GM21447 (cell line): Measurements from ENCODE around the gene DDX31.

ENCODE experiments used
- ATAC-seq: cut with Tn5 transposase; IDR thresholded peaks from one replicate; pipeline ENCODE4 v1.9.1; 2021; ENCODE audit not compliant: unreplicated experiment

DDX31 gene

GRCh38 chr9:132637801-132638200, 32.0 kb downstream of the DDX31 start:
- ATAC-seq: no peak

GRCh38 chr9:132637351-132637750, 32.4 kb downstream of the DDX31 start:
- ATAC-seq: no peak

DNA sequence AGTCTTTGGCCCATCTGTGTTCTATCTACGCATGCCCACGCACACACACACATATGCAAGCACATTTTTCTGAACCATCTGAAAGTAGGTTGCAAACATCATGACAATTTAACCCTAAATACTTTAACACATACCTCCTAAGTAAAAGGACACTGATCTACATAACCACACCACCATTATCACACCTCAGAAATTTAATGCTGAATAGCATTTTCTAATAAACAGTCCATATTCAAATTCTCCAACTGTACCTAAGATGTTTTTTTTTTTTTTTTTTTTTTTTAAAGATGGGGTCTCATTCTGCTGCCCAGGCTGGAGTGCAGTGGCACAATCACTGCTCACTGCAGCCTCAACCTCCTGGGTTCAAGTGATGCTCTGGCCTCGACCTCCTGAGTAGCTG, 35.5 kb downstream of the DDX31 start:
- no peak for ATAC-seq

DNA sequence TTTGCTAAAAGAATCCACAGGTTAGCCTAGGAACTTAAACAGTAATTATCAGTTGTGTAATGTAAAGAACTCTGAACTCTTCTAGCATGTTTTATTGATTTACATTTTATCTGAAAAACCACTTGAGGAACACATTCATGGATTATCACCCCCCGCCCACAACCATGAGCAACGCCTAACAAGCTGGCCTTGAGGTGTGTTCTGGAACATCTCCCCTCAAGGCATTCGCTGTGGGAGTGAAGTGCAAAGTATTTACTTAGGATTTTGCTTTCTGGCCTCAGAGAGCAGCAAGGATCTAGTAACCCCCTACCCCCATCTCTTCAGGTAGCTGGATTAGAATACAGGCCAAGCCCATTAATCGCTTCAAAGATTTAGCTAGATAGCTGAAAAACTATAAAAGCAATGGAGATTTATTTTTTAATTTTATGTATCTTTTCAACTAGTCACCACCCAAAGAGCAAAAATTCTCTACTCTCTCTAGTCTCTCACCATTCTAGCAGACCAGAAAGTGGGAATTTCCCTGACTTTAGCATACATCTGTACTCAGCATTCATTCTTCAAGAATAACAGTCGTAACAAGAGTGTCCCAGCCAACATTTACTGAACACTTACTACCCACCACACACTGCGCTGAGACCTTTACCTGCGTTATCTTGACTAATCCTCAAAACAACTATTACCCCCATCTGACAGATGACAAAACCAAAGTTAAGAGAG, 37.2 kb downstream of the DDX31 start:
- ATAC-seq: no peak

GRCh38 chr9:132631685-132632084, 38.1 kb downstream of the DDX31 start:
- no peak for ATAC-seq

- no peak for ATAC-seq
Measured at GRCh38 chr9:132631280-132631679, 38.5 kb downstream of the DDX31 start.

- no peak for ATAC-seq
Measured at GRCh38 chr9:132630811-132631210, 39.0 kb downstream of the DDX31 start.

- ATAC-seq: no peak
Measured at GRCh38 chr9:132630116-132630515, 39.7 kb downstream of the DDX31 start.

DNA sequence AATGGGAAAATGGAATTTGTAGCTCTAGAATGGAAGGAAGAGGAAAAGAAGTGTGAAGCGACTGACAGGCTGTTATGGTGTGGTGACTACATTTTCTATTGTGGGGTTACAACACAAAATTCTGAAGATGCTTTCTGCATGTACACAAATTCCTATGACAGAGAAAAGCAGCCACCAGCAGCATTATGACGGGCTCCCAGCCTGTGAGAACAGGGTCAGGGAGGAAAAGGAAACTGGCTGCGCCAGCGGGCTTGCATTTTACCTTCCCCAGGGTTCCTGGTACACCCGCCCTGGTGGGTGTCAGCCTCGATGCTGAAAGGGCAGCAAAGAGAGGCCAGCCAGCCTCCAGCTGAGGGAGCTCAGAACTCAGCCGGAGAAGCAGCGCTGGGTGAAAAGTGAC, 41.0 kb downstream of the DDX31 start:
- no peak for ATAC-seq

DNA sequence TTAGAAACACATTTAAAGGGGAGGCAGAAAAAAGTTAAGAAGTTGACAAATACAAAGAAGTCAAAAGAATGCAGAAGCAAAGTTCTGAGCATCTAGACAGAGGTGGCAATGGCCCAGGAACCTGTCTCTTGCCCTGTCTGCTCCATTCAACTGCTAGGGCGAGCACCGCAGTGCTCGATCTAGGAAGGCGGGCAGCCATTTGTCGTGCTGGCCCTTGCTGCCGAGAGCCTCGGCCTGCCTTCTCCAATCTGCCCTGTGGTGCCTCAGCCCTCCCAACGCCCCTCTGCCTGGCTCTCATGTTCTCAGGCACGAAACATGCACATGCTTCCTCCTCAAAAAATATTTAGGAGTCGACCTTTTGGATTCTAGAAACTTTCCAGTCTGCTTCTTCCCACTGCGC, 42.2 kb downstream of the DDX31 start:
- ATAC-seq: no peak

GRCh38 chr9:132627106-132627505, 42.7 kb downstream of the DDX31 start:
- ATAC-seq: no peak

DNA sequence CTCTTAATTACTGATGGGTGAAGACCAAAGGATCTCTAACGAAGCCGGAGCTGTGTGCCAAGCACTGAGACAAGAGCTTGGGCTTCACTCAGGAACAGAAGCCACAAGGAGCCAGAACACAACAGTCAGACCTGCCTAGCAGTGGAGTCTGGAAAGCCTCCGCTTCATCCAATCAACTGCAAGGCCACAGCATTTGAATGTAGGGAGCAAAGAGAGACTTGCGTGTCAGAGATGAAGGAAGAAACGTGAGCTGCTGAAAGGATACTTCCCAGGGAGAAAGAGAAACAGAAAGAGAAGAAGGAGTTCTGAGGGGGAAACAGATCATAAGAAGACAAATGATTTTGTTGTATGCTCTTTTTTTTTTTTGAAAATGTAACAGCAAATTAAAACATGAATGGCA, 43.5 kb downstream of the DDX31 start:
- ATAC-seq: no peak

DNA sequence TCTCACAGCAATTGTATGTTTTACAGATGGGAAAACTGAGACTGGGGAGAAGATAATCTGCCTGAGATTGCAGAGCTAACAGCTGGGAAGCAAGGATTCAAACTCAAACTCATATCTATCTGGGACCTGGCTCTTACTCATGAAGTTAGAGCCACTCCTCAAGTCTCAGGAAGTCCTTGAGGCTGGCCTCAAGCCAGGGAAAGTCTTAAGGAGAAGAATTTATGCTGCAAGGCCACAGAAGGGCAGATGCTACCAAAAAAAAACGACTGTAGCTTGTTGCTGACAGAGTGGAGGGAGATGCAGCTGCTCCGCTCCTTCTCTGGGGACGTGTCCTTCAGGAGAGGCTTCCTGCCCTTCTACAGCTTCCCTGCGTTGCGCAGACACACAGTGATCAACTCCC, 47.6 kb downstream of the DDX31 start:
- ATAC-seq: no peak

GRCh38 chr9:132616725-132617124, 53.1 kb downstream of the DDX31 start:
- ATAC-seq: no peak

DNA sequence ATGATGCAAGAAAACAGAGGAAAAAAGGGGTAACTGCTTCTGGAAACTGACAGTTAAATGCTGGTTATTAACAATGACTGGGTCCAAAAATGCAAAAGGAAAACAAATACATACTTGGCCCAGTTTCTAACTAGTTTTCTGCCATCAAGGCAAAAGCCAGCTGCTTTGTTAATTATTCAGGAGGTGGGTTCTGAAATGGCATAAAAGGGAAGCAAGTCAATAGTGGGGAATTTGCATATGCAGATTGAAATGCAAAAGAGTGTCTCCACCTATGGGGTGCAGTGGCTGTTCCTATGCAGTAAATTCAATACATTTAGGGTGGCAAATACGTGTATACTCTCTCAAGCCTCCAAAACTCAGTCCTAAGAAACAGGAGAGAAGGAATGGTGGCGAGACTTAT, 54.0 kb downstream of the DDX31 start:
- ATAC-seq: no peak

DNA sequence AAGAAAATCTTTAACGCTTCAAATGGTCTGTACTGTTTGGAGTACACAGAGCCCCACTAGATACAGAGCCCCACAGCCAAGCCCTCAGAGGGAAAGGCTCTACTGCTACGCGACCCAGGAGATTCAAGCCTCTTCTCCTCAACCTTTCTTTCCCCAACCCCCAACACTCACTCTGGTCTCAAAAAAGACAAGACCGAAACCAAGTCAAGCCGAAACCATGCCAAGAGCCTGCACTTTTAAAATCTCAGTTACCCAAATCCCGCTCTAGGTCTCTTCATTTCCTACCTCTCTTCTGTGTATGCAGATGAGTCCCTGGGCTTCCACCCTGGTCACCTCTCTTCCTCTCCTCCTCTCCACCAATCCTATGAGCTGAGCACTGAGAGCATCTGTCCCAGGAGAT, 55.5 kb downstream of the DDX31 start:
- no peak for ATAC-seq

DNA sequence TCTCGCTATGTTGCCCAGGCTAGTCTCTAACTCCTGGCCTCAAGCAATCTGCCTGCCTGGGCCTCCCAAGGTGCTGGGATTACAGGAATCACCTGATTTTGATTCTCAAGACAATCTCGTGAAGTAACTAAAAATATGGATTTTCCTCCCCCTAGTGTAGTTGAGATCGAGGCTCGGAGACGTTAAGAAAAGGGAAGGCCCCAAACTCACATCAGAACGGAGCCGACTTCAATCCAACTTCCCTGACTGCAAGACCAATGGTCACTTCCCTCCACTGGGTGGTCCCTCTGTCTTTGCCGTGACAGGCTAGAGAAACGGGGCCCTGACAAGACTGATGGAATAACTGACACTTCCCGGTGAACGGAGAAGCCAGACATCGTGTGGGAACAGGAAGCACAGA, 59.1 kb downstream of the DDX31 start:
- ATAC-seq: no peak

GRCh38 chr9:132609829-132610228, 60.0 kb downstream of the DDX31 start:
- ATAC-seq: no peak

DNA sequence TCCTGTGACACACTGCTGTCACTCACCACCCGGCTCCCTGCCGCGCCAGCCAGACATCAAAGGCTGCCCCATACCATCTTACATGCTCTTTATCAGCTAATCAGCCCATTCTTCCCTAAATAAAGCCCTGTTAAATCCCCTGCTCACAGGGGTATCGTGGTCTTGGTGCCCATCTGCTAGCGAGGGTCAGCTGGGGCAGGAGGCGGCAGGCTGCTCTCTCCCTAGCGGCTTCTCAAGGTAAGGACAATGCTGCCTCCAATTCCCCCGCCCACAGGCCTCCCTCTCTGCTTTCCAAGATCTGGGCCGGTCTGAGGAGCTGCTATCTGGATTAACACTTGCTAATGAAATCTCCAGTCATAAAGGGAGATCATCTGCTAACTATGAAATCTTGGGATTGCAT, 60.6 kb downstream of the DDX31 start:
- ATAC-seq: no peak

DNA sequence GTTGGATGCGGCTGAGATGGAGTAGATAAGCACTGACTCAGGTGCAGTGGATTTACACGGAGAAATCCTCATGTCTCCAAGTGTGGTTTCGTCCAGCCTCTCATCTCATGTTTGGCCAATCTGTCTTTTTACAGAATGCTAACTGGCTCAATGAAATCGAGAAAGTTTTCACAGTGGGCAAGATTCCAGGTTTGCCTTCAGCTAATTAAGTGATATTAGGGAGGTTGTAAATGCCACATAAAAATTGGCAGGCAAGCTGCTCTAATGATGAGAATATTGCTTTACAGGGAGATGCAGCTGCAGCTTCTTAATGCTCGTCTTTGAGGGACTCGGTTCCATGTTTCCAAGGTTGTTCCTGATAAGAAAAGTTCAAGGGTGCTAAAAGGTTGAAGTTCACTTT, 63.7 kb downstream of the DDX31 start:
- no peak for ATAC-seq

DNA sequence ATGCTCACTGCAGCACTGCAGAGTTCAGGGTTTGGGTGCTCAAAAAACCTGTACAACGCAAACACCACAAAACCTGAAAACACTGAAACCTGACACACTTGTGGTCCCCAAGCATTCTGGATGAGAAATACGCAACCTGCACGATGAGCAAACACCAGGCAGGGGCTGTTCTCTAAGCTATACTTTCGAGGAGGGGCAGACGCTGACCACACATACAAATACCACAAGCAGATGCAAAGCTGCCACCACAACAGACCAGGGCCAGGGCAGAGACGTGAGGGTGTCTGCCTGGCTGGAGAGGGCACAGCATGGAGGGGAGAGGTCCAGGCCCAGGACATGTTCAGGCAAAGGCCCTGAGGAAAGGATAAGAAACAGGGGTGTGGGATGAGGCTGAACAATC, 64.4 kb downstream of the DDX31 start:
- ATAC-seq: no peak

DNA sequence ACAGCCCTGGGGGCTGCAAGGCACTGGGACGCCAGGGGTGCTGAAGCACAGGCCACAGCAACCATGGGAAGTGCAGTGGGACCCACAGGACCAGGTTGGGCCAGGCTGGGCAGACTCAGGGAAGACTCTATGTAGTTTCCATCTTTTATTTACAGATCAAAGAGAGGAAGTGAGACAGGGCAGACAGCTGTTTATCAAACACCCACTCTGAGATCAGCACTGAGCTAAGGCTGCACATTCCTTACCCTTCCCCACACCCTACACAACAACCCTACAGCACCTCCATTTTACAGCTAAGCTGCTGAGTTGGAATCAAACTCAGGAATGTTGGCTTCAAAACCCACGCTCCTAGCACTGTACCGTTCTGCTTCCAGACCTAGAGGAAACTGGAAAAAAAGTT, 67.6 kb downstream of the DDX31 start:
- ATAC-seq: no peak

DNA sequence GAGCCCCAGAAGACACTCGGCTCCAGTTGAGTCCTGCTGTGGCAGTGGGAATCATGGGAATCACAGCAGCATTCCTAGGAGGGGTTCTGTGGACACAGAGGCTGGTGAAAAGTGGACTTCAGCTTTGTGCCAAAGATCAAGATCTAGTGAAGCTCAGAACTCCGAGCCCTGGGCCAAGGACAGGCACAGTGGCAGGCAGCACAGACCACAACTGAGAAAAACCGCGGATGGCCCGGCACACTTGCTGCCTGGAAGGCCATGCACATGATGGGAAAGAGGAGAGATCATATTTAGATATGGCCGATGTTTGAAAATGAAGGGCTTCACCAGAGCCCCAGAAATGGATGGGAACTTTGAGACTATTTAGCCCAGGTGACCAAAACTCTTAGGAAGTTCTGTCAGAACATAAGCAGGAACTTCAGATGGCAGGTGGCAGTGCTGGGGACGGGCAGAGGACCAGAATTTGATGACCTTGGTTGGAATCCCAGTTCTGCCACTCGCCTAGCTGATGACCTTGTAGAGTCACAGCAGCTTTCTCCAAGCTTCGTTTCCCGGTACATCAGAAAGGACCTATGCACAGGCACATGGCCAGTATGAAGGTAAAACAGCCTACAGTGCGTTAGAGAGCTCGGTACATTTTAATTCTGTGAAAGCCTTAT, 69.3 kb downstream of the DDX31 start:
- ATAC-seq: no peak
